Prostate gland (tissue), 2 donors: ENCODE results near the gene FNDC3B.

ENCODE experiments used
- POLR2A ChIP-seq: fragments of 450-650 bp; IDR thresholded peaks from one replicate; pipeline ENCODE4 v1.6.1; 2016; ENCODE audit warnings: antibody characterized with exemption, mild to moderate bottlenecking
- POLR2AphosphoS5 ChIP-seq: sonication (generic); formaldehyde crosslinking; IDR thresholded peaks from one replicate; pipeline ENCODE4 v1.6.1; 2017; ENCODE audit warnings: antibody characterized with exemption
- TF ChIP-seq, protein P1 (sequence below), 4 experiments: fragments of 200-600 bp in 2 of 4; fragments of 450-650 bp in 2 of 4; sonication (generic) in 2 of 4; IDR thresholded peaks; 1 replicate in 3 of 4; 2 replicates in 1 of 4; pipeline ENCODE4 v1.5.1; 2016 to 2019; ENCODE audit warnings: antibody characterized with exemption in 4 of 4, mild to moderate bottlenecking in 2 of 4, moderate library complexity in 2 of 4

DNA sequence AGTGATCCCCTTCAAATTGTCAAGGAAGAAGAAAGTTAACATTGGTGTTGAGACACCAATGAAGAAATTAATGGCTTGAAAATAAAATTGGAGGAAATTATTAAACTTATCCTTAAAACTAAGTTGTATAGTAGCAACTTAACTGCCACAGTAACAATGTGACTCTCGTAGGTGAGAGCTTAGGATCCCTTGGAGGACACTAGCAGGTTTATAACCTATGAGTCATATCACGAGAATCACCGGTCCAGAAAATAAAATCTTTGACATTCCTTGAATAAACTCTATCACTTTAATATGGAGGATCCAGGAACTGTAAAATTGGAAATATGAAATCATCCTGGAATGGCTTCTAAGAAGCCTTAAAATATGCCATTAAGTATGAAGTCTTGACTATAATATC is 406.8 kb downstream of the FNDC3B start:
- no peak for TF ChIP-seq POLR2A
- TF ChIP-seq, protein P1, sequence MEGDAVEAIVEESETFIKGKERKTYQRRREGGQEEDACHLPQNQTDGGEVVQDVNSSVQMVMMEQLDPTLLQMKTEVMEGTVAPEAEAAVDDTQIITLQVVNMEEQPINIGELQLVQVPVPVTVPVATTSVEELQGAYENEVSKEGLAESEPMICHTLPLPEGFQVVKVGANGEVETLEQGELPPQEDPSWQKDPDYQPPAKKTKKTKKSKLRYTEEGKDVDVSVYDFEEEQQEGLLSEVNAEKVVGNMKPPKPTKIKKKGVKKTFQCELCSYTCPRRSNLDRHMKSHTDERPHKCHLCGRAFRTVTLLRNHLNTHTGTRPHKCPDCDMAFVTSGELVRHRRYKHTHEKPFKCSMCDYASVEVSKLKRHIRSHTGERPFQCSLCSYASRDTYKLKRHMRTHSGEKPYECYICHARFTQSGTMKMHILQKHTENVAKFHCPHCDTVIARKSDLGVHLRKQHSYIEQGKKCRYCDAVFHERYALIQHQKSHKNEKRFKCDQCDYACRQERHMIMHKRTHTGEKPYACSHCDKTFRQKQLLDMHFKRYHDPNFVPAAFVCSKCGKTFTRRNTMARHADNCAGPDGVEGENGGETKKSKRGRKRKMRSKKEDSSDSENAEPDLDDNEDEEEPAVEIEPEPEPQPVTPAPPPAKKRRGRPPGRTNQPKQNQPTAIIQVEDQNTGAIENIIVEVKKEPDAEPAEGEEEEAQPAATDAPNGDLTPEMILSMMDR (IDR thresholded peaks at IDR 0.05), result no peak
- no peak for TF ChIP-seq POLR2AphosphoS5
